ENCODE measurements around the gene RPRML.

GRCh38 chr17:46986366-46986765 is 7.3 kb upstream of the RPRML start:
- TF ChIP-seq CTCF (IDR thresholded peaks at IDR 0.05) (no peak), POLR2A (IDR thresholded peaks at IDR 0.05) (no peak), EP300 (IDR thresholded peaks at IDR 0.05) (no peak)

All from tibial nerve (tissue), 4 donors.